IMR-90 (cell line): Measurements from ENCODE around the gene RARRES2. TPM values are rescaled to one million over a fixed set of nuclear protein-coding genes. Genes with fewer than 3 reads are reported as not detected.

Experiments used
- ATAC-seq: fragments of 200-7000 bp; cut with Tn5 transposase; 2 replicates; pipeline ENCODE4 v1.9.1; 2020; ENCODE audit warnings: low read depth, mild to moderate bottlenecking, moderate library complexity
- BruUV-seq: library from RNA; stranded (reverse); fragments of 400-500 nt; replicated peaks from 2 replicates; lab custom pipeline; 2021; lab: Mats Ljungman, UMichigan
- CTCF ChIA-PET: fragments of 300-600 bp; formaldehyde crosslinking; extraction: SDS; loops from one replicate; lab custom pipeline; 2021; ENCODE audit warnings: antibody characterized with exemption; lab: Yijun Ruan, JAX
- POLR2A ChIA-PET: fragments of 300-600 bp; sonication (Branson Sonifier 250); formaldehyde crosslinking; loops from one replicate; lab custom pipeline; 2022; ENCODE audit warnings: antibody characterized with exemption; ENCODE audit not compliant: unreplicated experiment; lab: Charles Lee
- DNase-seq: peaks from one replicate; pipeline ENCODE4 v3.0.0; 2013
- H2AFZ ChIP-seq: replicated peaks from 2 replicates; pipeline ENCODE3; 2013; ENCODE audit warnings: low read length, mild to moderate bottlenecking; ENCODE audit not compliant: poor library complexity
- H2AK5ac ChIP-seq: 2 replicates; pipeline ENCODE4 v1.6.1; 2013; ENCODE audit warnings: low read depth, low read length, inconsistent platforms
- H2AK9ac ChIP-seq: replicated peaks from 2 replicates; pipeline ENCODE3; 2013; ENCODE audit warnings: mild to moderate bottlenecking, low read depth, low read length, moderate library complexity; ENCODE audit not compliant: poor library complexity
- H2BK120ac ChIP-seq: 2 replicates; pipeline ENCODE4 v1.6.1; 2013; ENCODE audit warnings: low read depth, low read length, inconsistent platforms
- H2BK15ac ChIP-seq: 3 replicates; pipeline ENCODE4 v1.6.1; 2013; ENCODE audit warnings: low read depth, low read length, inconsistent platforms
- H2BK20ac ChIP-seq: 2 replicates; pipeline ENCODE4 v1.6.1; 2013; ENCODE audit warnings: low read depth, mild to moderate bottlenecking, inconsistent platforms, low read length, moderate library complexity
- H2BK5ac ChIP-seq: 2 replicates; pipeline ENCODE4 v1.6.1; 2013; ENCODE audit warnings: mild to moderate bottlenecking, low read depth, low read length, inconsistent platforms; ENCODE audit not compliant: poor library complexity, severe bottlenecking
- H3K14ac ChIP-seq: replicated peaks from 2 replicates; pipeline ENCODE4 v1.6.1; 2013; ENCODE audit warnings: low read depth, low read length, inconsistent platforms
- H3K18ac ChIP-seq: 2 replicates; pipeline ENCODE4 v1.6.1; 2013; ENCODE audit warnings: low read depth, low read length, control low read depth
- H3K23ac ChIP-seq: 2 replicates; pipeline ENCODE4 v1.6.1; 2013; ENCODE audit warnings: low read depth, low read length, inconsistent platforms
- H3K27ac ChIP-seq: 2 replicates; pipeline ENCODE4 v1.5.1; 2013; ENCODE audit warnings: mild to moderate bottlenecking, control low read depth, low read length; ENCODE audit not compliant: insufficient read depth
- H3K27me3 ChIP-seq: 2 replicates; pipeline ENCODE4 v1.6.1; 2013; ENCODE audit warnings: low read length; ENCODE audit not compliant: control insufficient read depth, insufficient read depth
- H3K36me3 ChIP-seq: 2 replicates; pipeline ENCODE4 v1.6.1; 2013; ENCODE audit warnings: low read length, mixed read lengths; ENCODE audit not compliant: control insufficient read depth, insufficient read depth
- H3K4ac ChIP-seq: 2 replicates; pipeline ENCODE4 v1.6.1; 2013; ENCODE audit warnings: low read depth, low read length, inconsistent platforms
- H3K4me1 ChIP-seq: 2 replicates; pipeline ENCODE4 v1.6.1; 2013; ENCODE audit warnings: low read length, mixed read lengths; ENCODE audit not compliant: control insufficient read depth, insufficient read depth
- H3K4me2 ChIP-seq: 2 replicates; pipeline ENCODE4 v1.6.1; 2013; ENCODE audit warnings: low read depth, mild to moderate bottlenecking, control low read depth, low read length, moderate library complexity
- H3K4me3 ChIP-seq: 2 replicates; pipeline ENCODE4 v1.5.1; 2013; ENCODE audit warnings: low read depth, mild to moderate bottlenecking, control low read depth, low read length, moderate library complexity; ENCODE audit not compliant: insufficient read depth
- H3K56ac ChIP-seq: 2 replicates; pipeline ENCODE4 v1.6.1; 2013; ENCODE audit warnings: low read length, inconsistent platforms; ENCODE audit not compliant: insufficient read depth; ENCODE audit errors: extremely low read depth
- H3K79me1 ChIP-seq, 2 experiments: 2 replicates each; pipeline ENCODE4 v1.6.1; 2013; ENCODE audit warnings: low read length in 2 of 2, inconsistent platforms in 1 of 2, low read depth in 1 of 2
- H3K9ac ChIP-seq: 2 replicates; pipeline ENCODE4 v1.6.1; 2013; ENCODE audit warnings: low read depth, low read length, control low read depth
- H3K9me1 ChIP-seq: 2 replicates; pipeline ENCODE4 v1.6.1; 2013; ENCODE audit warnings: low read length, inconsistent platforms; ENCODE audit not compliant: insufficient read depth
- H3K9me3 ChIP-seq: 2 replicates; pipeline ENCODE4 v1.6.1; 2013; ENCODE audit warnings: low read length; ENCODE audit not compliant: control insufficient read depth, insufficient read depth
- H4K20me1 ChIP-seq: 2 replicates; pipeline ENCODE4 v1.6.1; 2013; ENCODE audit warnings: low read length, inconsistent platforms; ENCODE audit not compliant: insufficient read depth
- H4K5ac ChIP-seq: 2 replicates; pipeline ENCODE4 v1.6.1; 2013; ENCODE audit warnings: mild to moderate bottlenecking, low read depth, low read length, control low read depth
- H4K8ac ChIP-seq, 2 experiments: 2 replicates each; pipeline ENCODE4 v1.6.1; 2013; ENCODE audit warnings: low read depth in 2 of 2, low read length in 2 of 2, control low read depth in 1 of 2, inconsistent platforms in 1 of 2
- H4K91ac ChIP-seq: 2 replicates; pipeline ENCODE4 v1.6.1; 2013; ENCODE audit warnings: low read depth, low read length, inconsistent platforms; ENCODE audit not compliant: insufficient read depth
- BHLHE40 ChIP-seq: fragments of 150-350 bp; IDR thresholded peaks from 2 replicates; pipeline ENCODE4 v1.6.1; 2016; ENCODE audit warnings: mild to moderate bottlenecking, low read depth, low read length
- CHD1 ChIP-seq: IDR thresholded peaks from 2 replicates; pipeline ENCODE4 v1.6.1; 2012; ENCODE audit warnings: low read depth, low read length, improper control_type of control experiment
- FOS ChIP-seq: fragments of 150-350 bp; IDR thresholded peaks from 2 replicates; pipeline ENCODE4 v1.6.1; 2016; ENCODE audit warnings: low read depth, low read length
- MXI1 ChIP-seq: IDR thresholded peaks from 2 replicates; pipeline ENCODE4 v1.6.1; 2012; ENCODE audit warnings: low read depth, mild to moderate bottlenecking, low read length, moderate library complexity, borderline replicate concordance
- RFX5 ChIP-seq: IDR thresholded peaks from 2 replicates; pipeline ENCODE4 v1.8.0; 2012; ENCODE audit warnings: low read depth, mild to moderate bottlenecking, low read length, moderate library complexity
- WGBS, 2 experiments: methylation state at CpG; one replicate each; pipeline versions ENCODE4 v1.1.5 to v1.1.7; 2013; ENCODE audit warnings: missing lambda C conversion rate in 2 of 2; ENCODE audit not compliant: insufficient read length in 1 of 2; ENCODE audit errors: extremely low coverage in 2 of 2; 5-methylcytosine and 5-hydroxymethylcytosine counted together
- dilution Hi-C: fragments of 300-500 bp; cut with HindIII; formaldehyde crosslinking; loops from one replicate; pipeline ENCODE4 v1.14.3; 2018; ENCODE audit warnings: low sequenced_read_pairs; ENCODE audit not compliant: unreplicated experiment
- in situ Hi-C: fragments of 300-500 bp; cut with MboI; formaldehyde crosslinking; loops from 3 replicates; pipeline ENCODE4 v1.14.3; 2019; ENCODE audit warnings: low sequenced_read_pairs, inconsistent platforms, mixed read lengths
- intact Hi-C: fragments of 100-400 bp; cut with micrococcal nuclease; formaldehyde crosslinking; loops from 2 replicates; pipeline ENCODE4 v1.10.0; 2022
- polyA plus RNA-seq, 3 experiments: library from polyadenylated mRNA; depleted of rRNA; stranded (reverse); fragments of >200 nt; gene quantifications; 2 replicates each; pipeline ENCODE4 v1.2.3, GENCODE V29; 2012; ENCODE audit warnings: low replicate concordance in 1 of 3
- total RNA-seq: library from RNA; depleted of rRNA; stranded (reverse); fragments of >200 nt; gene quantifications from 2 replicates; pipeline ENCODE4 v1.2.3, GENCODE V29; 2012

The RARRES2 gene
- total and polyA plus RNA-seq, 2 of the 4 experiments (the other 2 are of a cell fraction), result 1.6 TPM; not detected in 1

- no TSS peak for BruUV-seq
- H3K4me1 ChIP-seq, result peaks cover 11% of the 10 kb centered on the region; the same call in 1 of the 2 replicates
- intact Hi-C loops (no loop called here), in situ Hi-C loops (no loop called here), dilution Hi-C loops (no loop called here)
- H4K20me1 ChIP-seq, result no peaks in the 10 kb centered on the region
- no peaks in the 10 kb centered on the region for H3K9me3 ChIP-seq
- peaks cover 5 to 18% of the 10 kb centered on the region in 2 experiments; a peak in 3 of 4 replicates for H3K79me1 ChIP-seq
- peaks cover 6% of the 10 kb centered on the region for H3K36me3 ChIP-seq
- H3K4ac ChIP-seq, result no peak overlapping the region
- WGBS, 2 experiments, result no CpG with 5 or more reads among the region's 7 CpGs
- peak overlapping the region; percentile 20 for H2BK5ac ChIP-seq
- H3K14ac ChIP-seq, result no peak overlapping the region
- H3K9me1 ChIP-seq, result no peaks in the 10 kb centered on the region
- no peak overlapping the region for H4K91ac ChIP-seq
- no peak overlapping the region for H3K9ac ChIP-seq
- peak overlapping the region; percentile 8; the same call in 1 of the 2 replicates for H2AK5ac ChIP-seq
- no peak overlapping the region for H3K4me3 ChIP-seq
- H2BK20ac ChIP-seq, result no peak overlapping the region
- DNase-seq (peak; percentile 79), ATAC-seq (peak; percentile 31; the same call in 1 of the 2 replicates)
- peak overlapping the region; percentile 73 for H2AK9ac ChIP-seq
- no peak overlapping the region for H2BK120ac ChIP-seq
- H3K23ac ChIP-seq, result no peak overlapping the region
- TF ChIP-seq CHD1, result no peak
- no peak for TF ChIP-seq MXI1
- no peak for TF ChIP-seq RFX5
- peak; percentile 42; the same call in 1 of the 2 replicates for TF ChIP-seq FOS
- TF ChIP-seq BHLHE40, result 0 out of 2 replicates have a peak, but pooled peaks have one; percentile 18
- H3K56ac ChIP-seq, result no peak overlapping the region
- H4K5ac ChIP-seq, result no peak overlapping the region
- ChIA-PET POLR2A (no interaction called here), CTCF (no interaction called here)
- no peak overlapping the region for H3K27ac ChIP-seq
- H2AFZ ChIP-seq, result no peak overlapping the region
- H3K4me2 ChIP-seq, result no peak overlapping the region
- no peak overlapping the region for H4K8ac ChIP-seq
- H2BK15ac ChIP-seq, result no peak overlapping the region
- H3K18ac ChIP-seq, result no peak overlapping the region
- H3K27me3 ChIP-seq, result no peaks in the 10 kb centered on the region
These were observed 48.8 kb upstream of the RARRES2 start for GRCh38 chr7:150390205-150390604.
